GM18498 (cell line): ENCODE results near the gene CSTPP1.
"Not testable (repeated sequence)": the region's sequence is repeated elsewhere in the genome, so short reads cannot be mapped to it uniquely, and the experiment has no call there.

ENCODE experiments used
- ATAC-seq: cut with Tn5 transposase; IDR thresholded peaks from one replicate; pipeline ENCODE4 v1.9.1; 2021; ENCODE audit warnings: mild to moderate bottlenecking, moderate library complexity; ENCODE audit not compliant: unreplicated experiment

The CSTPP1 gene

GRCh38 chr11:46907606-46908005, 29.0 kb upstream of the CSTPP1 start:
- ATAC-seq: no peak

- ATAC-seq: no peak
Measured at GRCh38 chr11:46912526-46913150, 23.9 kb upstream of the CSTPP1 start.

- no peak for ATAC-seq
Measured at GRCh38 chr11:46913484-46913883, 23.1 kb upstream of the CSTPP1 start.

- no peak for ATAC-seq
Measured at GRCh38 chr11:46914363-46914762, 22.2 kb upstream of the CSTPP1 start.

- no peak for ATAC-seq
Measured at GRCh38 chr11:46914910-46915309, 21.7 kb upstream of the CSTPP1 start.

- no peak for ATAC-seq
Measured at GRCh38 chr11:46916286-46917108, 20.1 kb upstream of the CSTPP1 start.

- no peak for ATAC-seq
Measured at GRCh38 chr11:46917109-46917761, 19.3 kb upstream of the CSTPP1 start.

- no peak for ATAC-seq
Measured at GRCh38 chr11:46917762-46918082, 18.8 kb upstream of the CSTPP1 start.

- ATAC-seq: peak; percentile 50
Measured at GRCh38 chr11:46918083-46918787, 18.3 kb upstream of the CSTPP1 start, which contains the start of gene LRP4. TSS of gene LRP4 (minus strand) at chr11:46918550. CDS start at chr11:46918379, 171 bp downstream.

- ATAC-seq: no peak
Measured at GRCh38 chr11:46918788-46919513, 17.6 kb upstream of the CSTPP1 start.

- ATAC-seq: no peak
Measured at GRCh38 chr11:46920755-46921154, 15.8 kb upstream of the CSTPP1 start.

- ATAC-seq: not testable (repeated sequence)
Measured at GRCh38 chr11:46927928-46928327, 8.6 kb upstream of the CSTPP1 start.

- not testable (repeated sequence) for ATAC-seq
Measured at GRCh38 chr11:46928701-46929100, 7.9 kb upstream of the CSTPP1 start.

- no peak for ATAC-seq
Measured at GRCh38 chr11:46930089-46930488, 6.5 kb upstream of the CSTPP1 start.

GRCh38 chr11:46942172-46942571, 5.6 kb downstream of the CSTPP1 start:
- ATAC-seq: no peak

GRCh38 chr11:46944356-46945075, 8.0 kb downstream of the CSTPP1 start:
- ATAC-seq: no peak

- no peak for ATAC-seq
Measured at GRCh38 chr11:46947399-46948077, 11.0 kb downstream of the CSTPP1 start.

GRCh38 chr11:46948378-46949131, 12.0 kb downstream of the CSTPP1 start:
- ATAC-seq: no peak

- ATAC-seq: no peak
Measured at GRCh38 chr11:46949297-46949696, 12.7 kb downstream of the CSTPP1 start.
